NCI-H1417 (cell line): ENCODE data around the gene RNF215.
A peak's percentile ranks its signal among the peaks of the same experiment; 100 is the strongest.

Experiments used
- DNase-seq, 3 experiments: peaks; one replicate each; lab custom pipeline; 2025; lab: John Stamatoyannopoulos, UW

Gene RNF215

GRCh38 chr22:30386960-30387827 lies at the start of gene RNF215:
TSS of gene RNF215 (minus strand) at chr22:30387411. CDS start at chr22:30387313, 98 bp downstream.
- DNase-seq: peak; percentile 69 to 77 (median 71)

- no peak for DNase-seq
Observed at GRCh38 chr22:30436196-30436595, 49.0 kb upstream of the RNF215 start.

GRCh38 chr22:30435674-30436126 lies 48.5 kb upstream of the RNF215 start:
- no peak for DNase-seq

- DNase-seq: no peak
Observed at GRCh38 chr22:30434843-30435242, 47.6 kb upstream of the RNF215 start.

- DNase-seq: no peak
Observed at GRCh38 chr22:30433773-30434172, 46.6 kb upstream of the RNF215 start.

- DNase-seq: no peak
Observed at GRCh38 chr22:30433227-30433626, 46.0 kb upstream of the RNF215 start.

- no peak for DNase-seq
Observed at GRCh38 chr22:30432520-30432919, 45.3 kb upstream of the RNF215 start.

GRCh38 chr22:30432096-30432495 lies 44.9 kb upstream of the RNF215 start:
- no peak for DNase-seq

GRCh38 chr22:30430933-30431332 lies 43.7 kb upstream of the RNF215 start:
- no peak for DNase-seq

- DNase-seq: no peak
Observed at GRCh38 chr22:30429887-30430286, 42.7 kb upstream of the RNF215 start.

- no peak for DNase-seq
Observed at GRCh38 chr22:30427871-30428270, 40.7 kb upstream of the RNF215 start.

- DNase-seq: peak; percentile 13 to 66 (median 25)
Observed at GRCh38 chr22:30426388-30427353, 39.5 kb upstream of the RNF215 start.

- DNase-seq: peak; percentile 42 to 56 (median 48)
Observed at GRCh38 chr22:30425616-30426387, 38.6 kb upstream of the RNF215 start, which contains the start of gene MTFP1. TSS of gene MTFP1 (plus strand) at chr22:30425768. CDS start at chr22:30425880, 112 bp downstream.

- no peak for DNase-seq
Observed at GRCh38 chr22:30425327-30425615, 38.1 kb upstream of the RNF215 start.

GRCh38 chr22:30424534-30425326 lies 37.5 kb upstream of the RNF215 start:
- peak in 2 of 3 experiments; percentile 30 to 45 for DNase-seq

GRCh38 chr22:30423959-30424533 lies 36.8 kb upstream of the RNF215 start:
- DNase-seq: peak; percentile 97 to 99 (median 98)

GRCh38 chr22:30423301-30423958 lies 36.2 kb upstream of the RNF215 start:
- peak in 2 of 3 experiments; percentile 77 to 84 for DNase-seq

GRCh38 chr22:30422481-30423300 lies 35.5 kb upstream of the RNF215 start:
- DNase-seq: peak in 2 of 3 experiments; percentile 77
